Subcutaneous abdominal adipose tissue (tissue), 5 donors: ENCODE measurements around the gene SPAG9.
"Not testable (repeated sequence)": the region's sequence is repeated elsewhere in the genome, so short reads cannot be mapped to it uniquely, and the experiment has no call there.

Experiments
- H3K27ac ChIP-seq: one replicate; pipeline ENCODE4 v1.7.0; 2013; ENCODE audit warnings: low read depth, mild to moderate bottlenecking, inconsistent platforms, low read length, moderate library complexity
- H3K27me3 ChIP-seq, 5 donors: one replicate each; pipeline ENCODE4 v1.7.0; 2013; ENCODE audit warnings: low read length in 5 of 5, inconsistent platforms in 1 of 5; ENCODE audit not compliant: control insufficient read depth in 5 of 5, insufficient read depth in 4 of 5
- H3K36me3 ChIP-seq, 5 donors: one replicate each; pipeline ENCODE4 v1.7.0; 2013; ENCODE audit warnings: low read length in 5 of 5; ENCODE audit not compliant: control insufficient read depth in 5 of 5, insufficient read depth in 5 of 5
- H3K4me1 ChIP-seq, 5 donors: one replicate each; pipeline ENCODE4 v1.7.0; 2013; ENCODE audit warnings: low read length in 5 of 5, mild to moderate bottlenecking in 3 of 5, moderate library complexity in 1 of 5; ENCODE audit not compliant: control insufficient read depth in 5 of 5, insufficient read depth in 5 of 5
- H3K4me3 ChIP-seq, 5 donors: one replicate each; pipeline ENCODE4 v1.7.0; 2013; ENCODE audit warnings: low read length in 5 of 5, low read depth in 1 of 5
- H3K9ac ChIP-seq, 5 donors: one replicate each; pipeline ENCODE4 v1.7.0; 2013; ENCODE audit warnings: low read length in 5 of 5, mild to moderate bottlenecking in 4 of 5, moderate library complexity in 3 of 5
- H3K9me3 ChIP-seq, 5 donors: one replicate each; pipeline ENCODE4 v1.7.0; 2013; ENCODE audit warnings: low read length in 5 of 5; ENCODE audit not compliant: control insufficient read depth in 5 of 5
- donor health status: healthy.
- donor health status: healthy.
- donor health status: healthy.
- donor health status: healthy.
- donor health status: healthy.

The SPAG9 gene

DNA sequence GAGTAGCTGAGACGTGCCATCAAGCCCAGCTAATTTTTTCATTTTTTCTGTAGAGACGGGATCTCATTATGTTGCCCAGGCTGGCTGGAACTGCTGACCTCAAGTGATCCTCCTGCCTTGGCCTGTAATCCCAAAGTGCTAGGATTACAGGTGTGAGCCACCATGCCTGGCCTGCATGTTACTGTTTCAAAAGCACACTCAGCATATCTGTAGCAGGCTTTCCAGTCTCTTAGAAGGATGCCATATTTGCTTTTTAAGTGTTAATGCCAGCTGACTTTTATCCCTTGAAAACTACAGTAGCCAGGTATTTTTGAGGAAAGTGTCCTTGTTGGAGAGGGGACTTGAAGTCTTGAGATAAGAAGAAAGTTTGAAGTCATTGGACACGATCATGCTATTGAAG is 15.3 kb upstream of the SPAG9 start:
- Histone ChIP-seq H3K4me3 (no peak overlapping the region), H3K27ac (no peak overlapping the region), H3K9ac (no peak overlapping the region), H3K27me3 (no peaks in the 10 kb centered on the region), H3K9me3 (no peaks in the 10 kb centered on the region), H3K36me3 (no peaks in the 10 kb centered on the region), H3K4me1 (peaks cover 0 to 8% (median 0%) of the 10 kb centered on the region in 5 donors)

DNA sequence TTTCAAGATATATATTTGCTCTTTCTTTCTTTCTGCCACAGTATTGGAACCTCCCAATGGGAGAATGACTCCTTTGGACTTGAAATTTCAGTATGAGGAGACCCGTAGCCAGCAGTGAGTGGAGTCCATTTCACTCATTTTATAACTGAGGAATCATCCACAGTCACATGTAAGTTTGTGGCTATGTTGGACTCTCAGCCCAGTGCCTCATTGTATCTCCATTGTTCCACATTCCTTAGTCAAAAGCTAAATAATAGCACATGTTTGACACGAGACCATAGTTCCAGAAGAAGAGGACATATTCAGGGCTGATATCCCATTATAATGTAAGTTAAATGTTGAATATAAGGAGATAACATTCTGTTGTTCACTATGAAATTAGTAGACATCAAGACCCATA is 12.7 kb upstream of the SPAG9 start:
- Histone ChIP-seq H3K27ac (no peak overlapping the region), H3K9ac (no peak overlapping the region)

GRCh38 chr17:51132964-51133319 is 12.3 kb upstream of the SPAG9 start:
- Histone ChIP-seq H3K36me3 (no peaks in the 10 kb centered on the region), H3K9me3 (no peaks in the 10 kb centered on the region), H3K27me3 (no peaks in the 10 kb centered on the region), H3K27ac (no peak overlapping the region), H3K4me1 (peaks cover 0 to 12% (median under 1%) of the 10 kb centered on the region in 5 donors), H3K9ac (no peak overlapping the region), H3K4me3 (no peak overlapping the region)

More for the DNA sequence above, 12.7 kb upstream of the SPAG9 start:
- H3K4me1 ChIP-seq = peaks cover 0 to 8% (median 0%) of the 10 kb centered on the region in 5 donors
- no peaks in the 10 kb centered on the region for H3K27me3 ChIP-seq
- H3K36me3 ChIP-seq = no peaks in the 10 kb centered on the region
- no peak overlapping the region for H3K4me3 ChIP-seq
- H3K9me3 ChIP-seq = no peaks in the 10 kb centered on the region

DNA sequence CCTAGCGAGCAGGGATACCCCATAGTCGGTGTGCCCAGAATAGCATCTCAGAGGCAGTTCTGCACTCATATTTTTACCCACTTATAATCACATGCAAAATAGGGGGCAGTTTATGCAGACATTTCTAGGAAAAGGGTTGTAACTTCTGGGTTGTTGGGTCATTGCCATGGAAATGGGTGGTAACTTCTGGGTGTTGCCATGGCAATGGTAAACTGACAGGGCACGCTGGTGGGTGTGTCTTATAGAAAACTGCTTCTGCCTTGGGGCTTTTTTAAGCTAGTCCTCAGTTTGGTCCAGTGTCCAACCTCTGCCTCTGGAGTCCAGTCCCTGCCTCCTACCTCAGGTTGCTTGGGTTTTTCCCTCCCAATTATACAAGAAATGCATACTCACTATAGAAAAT is 7.4 kb upstream of the SPAG9 start:
- H3K4me1 ChIP-seq = peaks cover 0 to 19% (median 3%) of the 10 kb centered on the region in 5 donors
- no peaks in the 10 kb centered on the region for H3K9me3 ChIP-seq
- no peak overlapping the region for H3K4me3 ChIP-seq
- peak overlapping the region; percentile 30 for H3K27ac ChIP-seq
- no peaks in the 10 kb centered on the region for H3K36me3 ChIP-seq
- H3K27me3 ChIP-seq = no peaks in the 10 kb centered on the region
- H3K9ac ChIP-seq = peak overlapping the region in 1 of 5 donors; percentile 30

- Histone ChIP-seq H3K9ac (no peak overlapping the region), H3K4me1 (peaks cover under 1 to 20% (median 14%) of the 10 kb centered on the region in 5 donors), H3K27ac (peak overlapping the region; percentile 3), H3K4me3 (no peak overlapping the region), H3K36me3 (no peaks in the 10 kb centered on the region), H3K27me3 (no peaks in the 10 kb centered on the region), H3K9me3 (no peaks in the 10 kb centered on the region)
Measured at GRCh38 chr17:51124640-51125503, 4.2 kb upstream of the SPAG9 start.

GRCh38 chr17:51122473-51123115 is 1.9 kb upstream of the SPAG9 start:
- not testable (repeated sequence) for H3K9me3 ChIP-seq, H3K27me3 ChIP-seq, H3K36me3 ChIP-seq
- Histone ChIP-seq H3K4me3 (peak overlapping the region in 1 of 5 donors; percentile 82), H3K27ac (peak overlapping the region; percentile 100), H3K4me1 (peaks cover 20 to 38% (median 31%) of the 10 kb centered on the region in 5 donors), H3K9ac (peak overlapping the region in 4 of 5 donors; percentile 88 to 99 (median 92))

- peaks cover 20 to 38% (median 35%) of the 10 kb centered on the region in 5 donors for H3K4me1 ChIP-seq
- no peaks in the 10 kb centered on the region for H3K27me3 ChIP-seq
- H3K27ac ChIP-seq = peak overlapping the region; percentile 100
- H3K36me3 ChIP-seq = no peaks in the 10 kb centered on the region
- H3K9me3 ChIP-seq = no peaks in the 10 kb centered on the region
- H3K9ac ChIP-seq = peak overlapping the region; percentile 88 to 99 (median 93)
- H3K4me3 ChIP-seq = peak overlapping the region; percentile 61 to 82 (median 74)
Measured at GRCh38 chr17:51121620-51122472, 1.2 kb upstream of the SPAG9 start.

DNA sequence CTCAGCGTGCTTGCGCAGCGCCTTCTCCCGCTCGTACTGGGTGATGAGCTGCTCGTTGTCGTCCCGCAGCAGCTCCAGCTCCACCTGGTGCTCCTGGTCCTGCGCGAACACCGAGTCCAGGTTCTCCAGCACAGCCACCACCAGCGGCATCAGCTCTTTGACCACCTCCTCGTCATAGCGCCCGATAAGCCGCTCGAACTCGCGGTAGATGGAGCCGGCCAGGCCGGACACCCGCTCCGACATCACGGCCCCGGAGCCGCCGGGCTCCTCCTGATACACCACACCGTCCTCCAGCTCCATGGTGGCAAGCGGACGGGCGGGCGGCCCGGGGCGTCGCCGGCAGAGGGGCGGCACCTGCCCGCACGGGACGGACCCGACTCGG is 320 bp downstream of the SPAG9 start:
- Histone ChIP-seq H3K4me3 (peak overlapping the region; percentile 64 to 100 (median 99)), H3K36me3 (no peaks in the 10 kb centered on the region), H3K4me1 (peaks cover 20 to 35% (median 33%) of the 10 kb centered on the region in 5 donors), H3K27me3 (no peaks in the 10 kb centered on the region), H3K27ac (peak overlapping the region; percentile 98), H3K9ac (peak overlapping the region; percentile 52 to 98 (median 96)), H3K9me3 (no peaks in the 10 kb centered on the region)

DNA sequence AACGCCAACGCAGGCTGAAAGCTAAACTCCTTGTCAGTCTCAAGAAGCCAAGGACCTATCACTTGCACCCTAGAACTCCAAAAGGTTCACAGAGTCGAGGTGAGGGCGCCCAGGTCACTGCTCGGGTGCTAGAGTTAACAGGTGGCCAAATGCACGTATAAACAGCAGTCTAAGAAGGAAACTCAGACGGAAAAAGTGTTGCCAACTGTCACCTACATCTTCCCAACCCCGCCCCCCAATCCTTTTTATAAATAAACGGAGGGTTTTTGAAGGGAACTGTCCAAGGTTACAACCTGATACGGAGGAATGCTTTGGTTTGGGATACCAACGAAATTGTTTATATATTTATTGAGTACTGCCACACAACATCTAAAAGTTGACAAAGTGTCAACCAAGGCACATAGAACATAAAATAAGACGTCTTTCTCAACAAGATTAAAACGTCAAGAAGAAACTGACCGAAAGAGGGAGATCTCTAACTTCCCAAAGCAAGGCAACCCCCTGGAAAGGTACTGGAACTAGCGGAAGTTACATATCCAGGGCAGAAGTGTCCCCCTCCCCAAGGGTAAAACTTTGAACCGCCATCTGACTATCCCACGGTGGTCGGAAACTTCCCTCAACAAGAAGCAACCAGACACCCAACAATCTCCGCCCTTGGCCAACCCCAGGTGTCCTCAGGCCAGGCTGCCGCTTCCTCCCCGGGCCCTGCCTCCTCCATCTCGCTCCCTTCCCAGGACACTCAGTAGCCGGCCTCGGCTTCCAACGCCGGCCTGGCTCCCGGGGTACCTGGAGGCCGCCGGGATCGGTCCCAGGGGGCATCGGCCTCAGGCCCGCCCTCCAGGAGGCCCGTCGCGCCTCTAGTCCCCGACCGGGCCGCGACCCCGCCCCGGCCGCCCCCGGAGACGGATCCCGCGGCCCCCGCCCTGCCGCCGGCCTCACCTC is 982 bp downstream of the SPAG9 start:
- H3K9ac ChIP-seq = peak overlapping the region; percentile 90 to 98 (median 96)
- H3K27me3 ChIP-seq = no peaks in the 10 kb centered on the region
- H3K27ac ChIP-seq = peak overlapping the region; percentile 98
- H3K4me3 ChIP-seq = peak overlapping the region; percentile 82 to 100 (median 99)
- no peaks in the 10 kb centered on the region for H3K36me3 ChIP-seq
- H3K9me3 ChIP-seq = no peaks in the 10 kb centered on the region
- peaks cover 20 to 35% (median 33%) of the 10 kb centered on the region in 5 donors for H3K4me1 ChIP-seq
